HG02678 (cell line): ENCODE results near the gene INPP5A.
"Not testable (repeated sequence)": the region's sequence is repeated elsewhere in the genome, so short reads cannot be mapped to it uniquely, and the experiment has no call there.

Source experiments
- ATAC-seq: cut with Tn5 transposase; IDR thresholded peaks from one replicate; pipeline ENCODE4 v1.9.1; 2021; ENCODE audit warnings: mild to moderate bottlenecking, moderate library complexity; ENCODE audit not compliant: unreplicated experiment

INPP5A gene, protein sequence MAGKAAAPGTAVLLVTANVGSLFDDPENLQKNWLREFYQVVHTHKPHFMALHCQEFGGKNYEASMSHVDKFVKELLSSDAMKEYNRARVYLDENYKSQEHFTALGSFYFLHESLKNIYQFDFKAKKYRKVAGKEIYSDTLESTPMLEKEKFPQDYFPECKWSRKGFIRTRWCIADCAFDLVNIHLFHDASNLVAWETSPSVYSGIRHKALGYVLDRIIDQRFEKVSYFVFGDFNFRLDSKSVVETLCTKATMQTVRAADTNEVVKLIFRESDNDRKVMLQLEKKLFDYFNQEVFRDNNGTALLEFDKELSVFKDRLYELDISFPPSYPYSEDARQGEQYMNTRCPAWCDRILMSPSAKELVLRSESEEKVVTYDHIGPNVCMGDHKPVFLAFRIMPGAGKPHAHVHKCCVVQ

DNA sequence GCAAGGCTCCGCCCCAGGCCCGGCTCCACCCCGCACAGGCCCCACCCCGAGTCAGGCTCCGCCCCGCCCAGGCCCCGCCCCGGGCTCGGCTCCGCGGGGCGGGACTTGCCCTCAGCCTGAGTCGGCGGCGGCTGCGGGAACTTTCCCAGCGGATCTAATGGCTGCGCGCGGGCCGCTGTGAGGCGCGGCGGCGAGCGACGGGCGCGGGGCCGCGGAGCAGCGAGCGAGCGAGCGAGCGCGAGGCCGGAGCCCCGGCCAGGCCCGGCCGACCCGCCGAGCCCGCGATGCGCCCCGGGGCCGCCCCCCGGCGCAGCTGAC, at the start of gene INPP5A:
INPP5A (plus strand) TSS at position 104 of the 318 bp plus-strand sequence. CDS start 310 bp downstream, outside the sequence.
- no peak for ATAC-seq

DNA sequence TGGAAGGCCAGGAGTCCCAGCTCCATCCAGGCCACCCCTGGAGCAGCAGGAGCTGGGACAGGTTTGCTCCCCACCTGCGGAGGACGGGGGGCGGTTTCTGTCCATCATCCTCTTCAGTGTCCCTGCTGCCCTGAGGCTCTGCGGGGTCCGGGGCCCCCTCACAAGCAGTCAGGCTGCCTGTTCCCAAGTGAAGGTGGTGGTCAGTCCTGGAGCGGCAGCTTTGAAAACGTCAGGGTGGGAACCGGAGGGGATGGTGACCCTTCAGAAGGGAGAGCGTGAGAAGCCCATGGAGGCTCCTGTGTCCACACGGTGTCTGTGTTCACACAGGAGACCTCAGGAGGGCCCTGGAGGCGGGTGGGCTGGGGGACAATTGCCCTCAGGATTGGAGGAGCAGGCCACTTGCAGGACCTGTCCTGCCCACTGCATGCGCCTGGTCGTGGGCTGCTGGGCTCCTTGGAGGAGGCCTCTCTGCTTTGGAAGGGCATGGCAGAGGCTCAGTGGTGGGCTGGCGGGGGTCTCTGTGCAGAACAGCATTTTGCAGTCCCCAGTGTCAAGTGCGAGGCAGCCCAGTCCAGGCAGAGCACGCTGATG, 49.3 kb upstream of the INPP5A start:
- ATAC-seq, result no peak

DNA sequence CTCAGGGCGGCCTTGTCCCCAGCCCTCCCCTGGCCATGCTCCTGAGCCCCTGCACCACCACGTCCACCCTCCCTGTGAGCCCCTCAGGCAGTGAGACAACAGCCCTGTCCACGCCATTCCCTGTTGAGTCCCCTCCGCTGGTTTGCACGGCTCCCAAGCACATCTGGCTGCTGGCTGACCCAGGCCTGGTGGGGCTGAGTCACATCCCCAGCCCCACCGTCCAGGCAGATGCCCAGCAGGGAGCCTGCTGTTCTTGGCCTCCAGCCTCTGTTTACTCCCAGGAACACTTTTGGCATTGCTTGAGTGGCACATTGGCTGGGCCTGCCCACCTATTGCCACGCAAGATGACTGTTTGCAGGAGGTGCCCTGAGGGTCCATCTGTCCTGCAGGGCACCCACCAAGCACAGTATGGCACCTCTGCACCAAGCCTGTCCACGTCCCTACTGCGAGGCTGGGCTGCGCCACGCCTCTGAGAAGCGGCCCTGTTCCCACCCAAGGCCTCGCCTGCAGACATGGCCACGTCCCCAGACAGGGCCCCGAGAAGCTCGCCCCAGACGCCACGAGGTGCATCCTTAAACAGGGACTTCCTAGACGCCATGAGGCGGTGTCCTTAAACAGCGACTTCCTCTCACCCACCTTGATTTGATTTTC, 48.4 kb upstream of the INPP5A start:
- no peak for ATAC-seq

DNA sequence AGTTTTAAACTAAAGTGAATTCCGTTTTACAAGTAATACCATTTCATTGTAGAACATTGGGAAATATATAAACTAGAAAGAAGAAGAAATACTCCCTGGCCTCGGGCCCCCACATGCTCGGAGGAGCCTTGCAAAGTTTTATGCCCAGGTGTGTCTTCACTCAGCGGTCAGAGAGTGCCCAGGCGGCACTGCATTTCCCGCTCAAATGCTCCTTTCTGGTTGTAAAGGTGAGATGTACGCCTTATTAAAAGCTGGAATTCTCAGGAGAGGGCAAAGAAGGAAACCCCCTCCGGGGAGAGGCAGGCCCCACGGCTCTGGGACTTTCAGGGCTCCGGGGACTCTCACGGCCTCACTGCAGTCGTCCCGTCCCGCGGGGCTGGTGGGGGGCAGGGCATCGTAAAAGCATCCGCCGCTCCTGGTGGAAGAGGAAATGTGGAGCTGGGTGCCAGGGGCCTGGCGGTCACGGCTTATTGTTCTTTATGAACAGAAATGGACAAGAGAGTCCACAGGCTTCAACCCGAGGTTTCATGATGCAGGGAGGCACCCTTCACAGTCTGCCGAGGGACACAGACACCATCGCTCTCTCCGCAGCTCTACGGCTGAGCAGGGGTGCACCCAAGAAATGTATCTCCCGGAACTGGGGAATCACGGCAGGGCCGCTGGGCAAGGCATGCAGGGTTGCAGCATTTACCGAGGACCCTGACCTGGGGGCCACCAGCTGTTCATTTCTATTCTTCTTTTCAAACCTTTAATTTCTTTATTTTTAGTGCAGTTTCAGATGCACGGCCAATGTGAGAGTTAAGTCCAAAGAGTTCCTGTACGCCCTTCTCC, 47.7 kb upstream of the INPP5A start:
- ATAC-seq, result no peak

DNA sequence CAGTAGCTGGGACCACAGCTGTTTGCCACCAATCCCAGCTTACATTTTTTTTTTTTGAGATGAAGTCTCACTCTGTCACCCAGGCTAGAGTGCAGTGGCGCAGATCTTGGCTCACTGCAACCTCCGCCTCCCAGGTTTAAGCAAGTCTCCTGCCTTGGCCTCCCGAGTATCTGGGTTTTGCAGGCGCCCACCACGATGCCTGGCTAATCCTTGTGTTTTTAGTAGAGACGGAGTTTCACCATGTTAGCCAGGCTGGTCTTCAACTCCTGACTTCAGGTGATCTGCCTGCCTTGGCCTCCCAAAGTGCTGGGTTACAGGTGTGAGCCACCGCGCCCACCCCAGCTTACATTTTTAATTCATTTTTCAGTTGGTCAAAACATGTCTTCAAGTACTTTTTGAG, 46.1 kb upstream of the INPP5A start:
- ATAC-seq, result not testable (repeated sequence)

DNA sequence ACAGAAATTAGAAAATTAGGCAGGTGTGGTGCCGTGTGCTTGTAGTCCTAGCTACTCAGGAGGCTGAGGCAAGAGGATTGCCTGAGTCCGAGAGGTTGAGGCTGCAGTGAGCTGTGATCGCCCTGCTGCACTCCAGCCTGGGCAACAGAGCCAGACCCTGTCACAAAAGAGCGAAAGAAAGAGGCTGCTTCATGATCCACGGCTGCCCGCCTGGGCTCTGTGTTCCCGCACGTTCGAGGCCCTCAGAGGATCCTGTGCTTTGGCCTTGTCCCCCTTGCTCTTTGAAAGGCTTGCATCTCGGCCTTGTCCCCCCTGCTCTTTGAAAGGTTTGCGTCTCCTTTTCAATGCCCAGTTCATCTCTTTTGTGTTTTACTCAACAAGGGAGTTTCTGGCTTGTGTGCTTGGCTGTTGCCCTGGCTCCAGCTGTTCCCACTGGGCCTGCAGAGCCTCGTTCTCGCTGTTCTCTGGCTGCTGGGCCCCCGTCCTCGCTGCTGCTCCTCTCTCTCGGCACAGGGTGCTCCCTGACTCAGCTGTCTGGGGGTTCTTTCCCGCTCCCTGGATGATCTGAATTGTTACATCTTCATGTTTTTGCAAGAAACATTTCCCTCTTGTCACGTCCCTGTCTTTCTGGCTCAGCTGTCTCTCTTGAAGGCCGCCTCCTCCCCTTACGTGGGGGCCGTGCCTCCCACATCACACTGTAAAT, 45.1 kb upstream of the INPP5A start:
- no peak for ATAC-seq

DNA sequence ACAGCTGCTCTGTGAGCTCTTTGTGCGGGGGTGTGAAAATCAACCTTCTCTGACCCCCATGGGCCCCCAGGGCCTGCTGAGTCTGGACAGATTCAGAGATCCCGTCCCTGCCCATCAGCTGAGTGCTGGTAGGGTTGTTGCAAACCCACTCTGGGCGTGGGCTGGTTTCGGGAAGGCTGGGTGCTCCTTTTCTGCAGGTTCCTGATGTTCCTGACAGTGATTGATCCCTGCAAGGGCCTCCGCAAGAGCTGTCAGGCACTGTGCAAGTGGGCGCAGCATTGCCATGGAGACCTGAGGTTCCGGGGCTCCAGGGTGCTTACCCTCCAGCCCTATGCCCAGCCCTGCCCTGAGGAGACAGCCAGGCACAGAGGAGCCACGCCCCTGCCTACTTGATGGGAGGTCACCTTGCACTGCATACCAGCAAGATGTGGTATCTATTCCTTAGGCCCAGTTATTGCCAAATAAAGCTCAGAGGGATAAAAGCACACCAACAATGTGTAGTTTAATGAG, 44.3 kb upstream of the INPP5A start:
- ATAC-seq, result no peak

DNA sequence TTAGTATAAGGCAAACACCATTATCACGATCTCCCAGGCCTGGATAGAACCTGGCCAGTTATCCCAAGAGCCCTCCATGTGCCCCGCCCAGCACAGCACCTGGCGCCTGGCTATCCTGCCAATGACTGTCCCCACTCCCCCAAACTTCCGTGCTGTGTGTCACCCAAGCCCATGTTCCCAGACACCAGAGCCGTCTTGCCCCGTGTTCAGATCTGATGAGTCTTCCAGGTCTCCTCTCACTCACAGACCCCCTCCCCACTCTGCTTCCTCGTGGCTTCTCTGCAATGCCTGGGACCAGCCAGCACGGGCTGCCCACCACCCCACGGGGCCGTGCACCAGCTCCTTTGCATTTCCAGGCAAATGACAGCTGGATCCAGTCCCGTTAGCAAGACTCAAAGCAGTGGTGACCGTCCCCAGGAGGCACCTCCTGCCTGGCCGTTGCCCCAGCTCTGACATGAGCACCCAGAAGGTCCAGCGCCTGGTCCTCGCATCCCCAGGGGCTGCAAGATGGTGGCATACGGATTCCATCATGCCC, 43.8 kb upstream of the INPP5A start:
- ATAC-seq, result no peak

DNA sequence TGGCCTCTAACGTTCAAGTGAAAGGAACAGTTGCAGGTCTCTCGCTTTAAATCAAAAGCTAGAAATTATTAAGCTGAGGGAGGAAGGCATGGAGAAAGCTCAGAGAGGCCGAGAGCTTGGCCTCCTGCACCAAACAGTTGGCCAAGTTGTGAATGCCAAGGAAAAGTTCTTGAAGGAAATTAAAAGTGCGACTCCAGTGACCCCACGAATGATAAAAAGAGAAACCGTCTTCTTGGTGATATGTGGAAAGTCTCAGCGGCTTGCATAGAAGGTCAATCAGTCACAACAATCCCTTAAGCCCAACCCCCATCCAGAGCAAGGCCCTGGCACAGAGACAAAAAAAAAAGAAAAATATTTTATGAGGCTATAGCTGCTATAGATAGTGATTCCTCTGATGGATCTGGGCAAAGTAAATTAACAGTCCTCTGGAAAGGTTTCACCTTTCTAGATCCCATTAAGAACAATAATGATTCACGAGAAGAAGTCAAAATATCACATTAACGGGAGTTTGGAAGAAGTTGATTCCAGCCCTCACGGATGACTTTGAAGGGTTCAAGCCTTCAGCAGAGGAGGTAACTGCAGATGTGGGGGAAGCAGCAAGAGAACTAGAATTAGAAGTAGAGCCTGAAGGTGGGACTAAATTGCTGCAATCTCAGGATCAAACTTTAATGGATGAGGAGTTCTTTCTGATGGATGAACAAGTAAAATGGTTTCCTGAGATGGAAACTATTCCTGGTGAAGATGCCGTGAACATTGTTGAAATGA, 42.5 kb upstream of the INPP5A start:
- ATAC-seq, result no peak

DNA sequence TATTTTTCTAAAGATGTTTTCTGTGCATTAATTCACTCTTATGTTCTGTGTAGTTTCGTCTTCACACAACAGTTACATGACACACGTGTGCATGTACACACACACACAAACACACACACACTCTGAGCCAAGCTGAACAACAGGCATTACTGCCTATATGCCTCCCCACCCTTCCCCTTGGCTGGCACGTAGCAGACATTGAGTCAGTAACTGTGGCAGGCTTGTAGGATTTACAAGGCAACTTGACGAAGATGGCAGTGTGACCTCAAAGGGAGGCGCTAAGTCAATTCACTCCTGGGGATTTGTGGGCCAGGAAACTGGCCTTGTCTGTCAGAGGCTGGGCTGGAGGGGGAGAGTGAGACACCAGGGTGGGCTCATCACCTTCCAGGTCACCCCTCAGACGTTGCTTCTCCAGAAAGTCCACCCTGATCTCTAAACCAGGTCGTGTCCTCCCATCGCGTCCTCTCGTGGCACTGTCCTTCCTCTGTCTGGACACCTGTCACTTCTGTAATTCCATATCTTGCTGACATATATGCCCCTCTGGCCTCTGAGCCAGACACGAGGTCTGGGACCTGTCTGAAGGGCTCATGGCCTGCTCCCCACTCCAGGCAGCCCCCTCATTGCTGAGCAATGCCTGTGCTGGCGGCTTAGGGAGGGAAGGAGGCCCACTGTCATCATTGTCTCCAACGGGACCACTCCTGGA, 41.1 kb upstream of the INPP5A start:
- ATAC-seq, result no peak

DNA sequence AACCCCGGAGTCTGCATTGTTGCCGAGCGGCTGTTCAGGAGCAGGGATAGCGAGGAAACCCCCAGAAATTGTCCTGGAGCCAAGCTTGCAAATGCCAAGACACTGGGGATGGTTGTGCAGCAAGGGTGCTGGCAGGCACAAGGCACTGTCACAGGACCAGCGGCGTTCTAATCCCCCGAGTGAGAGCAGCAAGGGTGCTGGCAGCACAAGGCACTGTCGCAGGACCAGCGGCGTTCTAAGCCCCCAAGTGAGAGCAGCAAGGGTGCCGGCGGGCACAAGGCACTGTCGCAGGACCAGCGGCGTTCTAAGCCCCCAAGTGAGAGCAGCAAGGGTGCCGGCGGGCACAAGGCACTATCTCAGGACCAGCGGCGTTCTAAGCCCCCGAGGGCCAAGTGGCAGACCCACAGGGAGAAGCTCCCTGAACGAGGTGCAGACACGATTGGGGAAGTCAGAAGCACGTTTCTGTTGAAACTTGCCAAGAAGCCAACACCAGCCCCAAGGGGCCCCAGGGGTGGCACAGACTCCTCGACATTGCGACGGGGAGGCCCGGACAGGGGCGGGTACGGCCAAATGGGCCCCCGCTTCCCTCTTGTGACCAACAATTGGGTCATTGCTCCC, 40.4 kb upstream of the INPP5A start:
- ATAC-seq, result no peak

DNA sequence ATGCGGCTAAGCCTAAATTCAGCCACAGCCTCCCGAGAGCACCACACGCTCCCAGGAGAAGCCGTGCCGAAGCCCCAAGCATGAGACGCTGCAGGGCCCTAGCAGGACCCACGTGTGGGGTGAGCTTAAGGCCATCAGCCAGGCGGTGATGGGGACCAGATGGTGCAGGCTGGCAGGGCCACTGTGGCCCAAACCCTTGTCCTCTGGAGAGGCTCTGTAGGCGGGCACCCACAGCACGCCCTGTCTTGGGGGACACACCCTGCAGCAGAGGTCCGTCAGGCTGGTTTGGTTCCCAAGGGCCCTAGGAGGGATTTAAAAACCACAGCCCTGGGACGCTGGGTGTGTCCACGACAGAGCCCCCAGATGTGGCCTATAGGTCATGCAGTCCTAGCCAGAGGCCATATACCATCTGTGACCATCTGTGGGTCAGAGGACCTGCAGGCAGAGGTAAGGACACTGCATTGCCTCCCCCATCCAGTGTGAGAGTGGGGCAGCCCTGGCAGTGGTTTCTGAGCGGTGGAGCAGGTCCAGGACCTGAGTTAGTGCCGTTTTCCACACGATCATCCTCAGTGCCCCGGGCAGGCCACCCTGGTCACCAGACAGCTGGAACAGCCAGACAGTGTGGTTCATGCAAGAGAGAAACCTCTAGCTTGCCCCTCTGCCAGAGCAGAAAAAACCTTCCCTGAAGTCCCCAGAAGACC, 39.6 kb upstream of the INPP5A start:
- ATAC-seq, result no peak

DNA sequence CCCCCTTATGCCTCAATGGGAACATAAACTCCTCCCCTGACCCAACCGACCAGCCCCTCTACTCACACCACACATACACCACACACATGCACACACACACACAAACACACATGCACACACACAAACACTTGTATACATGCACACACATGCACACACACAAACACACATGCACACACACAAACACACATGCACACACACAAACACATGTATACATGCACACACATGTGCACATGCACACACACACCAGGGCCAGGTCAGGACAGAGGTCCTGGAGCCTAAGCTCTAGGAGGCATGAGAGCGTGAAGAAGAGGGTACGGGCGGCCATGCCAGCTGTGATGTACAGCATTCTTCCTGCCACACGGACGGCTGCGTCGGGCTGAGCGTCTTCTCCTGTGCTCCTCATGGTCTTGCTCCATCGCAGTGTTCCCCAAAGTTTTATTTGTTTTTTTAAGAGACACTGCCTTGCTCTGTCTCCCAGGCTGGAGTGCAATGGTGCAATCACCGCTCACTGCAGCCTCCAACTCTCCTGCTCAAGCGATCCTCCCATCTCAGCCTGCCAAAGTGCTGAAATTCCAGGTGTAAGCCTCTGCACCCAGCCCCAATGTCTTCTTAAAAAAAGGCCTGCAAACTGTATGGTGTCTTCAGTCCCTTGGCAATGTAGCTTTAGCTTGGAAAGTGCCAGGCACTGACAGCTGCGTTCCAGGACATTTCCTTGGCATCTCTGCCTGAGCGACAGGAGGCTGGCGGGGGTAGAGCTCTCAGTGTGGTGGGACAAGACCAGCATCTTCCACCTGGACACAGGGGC, 38.8 kb upstream of the INPP5A start:
- no peak for ATAC-seq

DNA sequence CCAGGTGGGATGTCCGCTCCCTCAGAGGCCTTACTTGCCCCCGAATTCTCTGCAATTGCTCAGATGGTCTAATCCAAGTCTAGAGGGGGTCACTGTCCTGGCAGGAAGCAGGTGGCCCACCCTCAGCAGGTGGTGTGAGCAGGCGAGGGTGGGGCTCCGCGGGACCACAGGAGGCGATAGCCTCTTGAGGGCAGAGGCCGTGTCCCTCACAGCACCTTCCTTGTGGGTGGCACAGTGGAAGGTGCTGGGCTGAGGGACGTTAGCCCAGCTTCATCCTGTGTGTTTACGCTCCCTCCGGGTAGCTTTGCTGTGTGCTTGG, 38.3 kb upstream of the INPP5A start:
- no peak for ATAC-seq

DNA sequence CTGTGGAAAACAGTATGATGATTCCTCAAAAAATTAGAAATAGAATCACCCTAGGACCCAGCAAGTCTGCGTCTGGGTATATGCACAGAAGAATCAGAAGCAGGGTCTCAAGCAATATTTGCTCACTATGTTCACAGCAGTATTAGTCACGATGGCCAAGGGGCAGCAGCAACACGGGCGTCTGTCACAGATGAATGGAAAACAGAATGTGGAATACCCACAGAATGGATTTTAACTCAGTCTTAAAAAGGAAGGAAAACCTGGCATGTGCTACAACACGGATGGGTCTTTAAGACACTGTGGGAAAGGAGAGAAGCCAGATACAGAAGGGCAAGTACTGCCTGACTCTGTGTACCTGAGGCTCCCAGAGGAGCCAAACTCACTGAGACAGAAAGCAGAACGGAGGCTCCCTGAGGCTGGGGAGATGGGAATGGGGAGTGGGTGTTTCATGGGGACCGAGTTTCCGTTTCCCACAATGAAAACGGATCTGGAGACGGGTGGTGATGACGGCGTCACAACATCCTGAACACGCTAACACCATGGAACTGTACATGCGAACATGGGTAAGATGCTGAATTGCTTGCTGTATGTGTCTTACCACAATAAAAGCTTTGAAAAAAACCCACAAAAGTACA, 36.7 kb upstream of the INPP5A start:
- ATAC-seq, result no peak

DNA sequence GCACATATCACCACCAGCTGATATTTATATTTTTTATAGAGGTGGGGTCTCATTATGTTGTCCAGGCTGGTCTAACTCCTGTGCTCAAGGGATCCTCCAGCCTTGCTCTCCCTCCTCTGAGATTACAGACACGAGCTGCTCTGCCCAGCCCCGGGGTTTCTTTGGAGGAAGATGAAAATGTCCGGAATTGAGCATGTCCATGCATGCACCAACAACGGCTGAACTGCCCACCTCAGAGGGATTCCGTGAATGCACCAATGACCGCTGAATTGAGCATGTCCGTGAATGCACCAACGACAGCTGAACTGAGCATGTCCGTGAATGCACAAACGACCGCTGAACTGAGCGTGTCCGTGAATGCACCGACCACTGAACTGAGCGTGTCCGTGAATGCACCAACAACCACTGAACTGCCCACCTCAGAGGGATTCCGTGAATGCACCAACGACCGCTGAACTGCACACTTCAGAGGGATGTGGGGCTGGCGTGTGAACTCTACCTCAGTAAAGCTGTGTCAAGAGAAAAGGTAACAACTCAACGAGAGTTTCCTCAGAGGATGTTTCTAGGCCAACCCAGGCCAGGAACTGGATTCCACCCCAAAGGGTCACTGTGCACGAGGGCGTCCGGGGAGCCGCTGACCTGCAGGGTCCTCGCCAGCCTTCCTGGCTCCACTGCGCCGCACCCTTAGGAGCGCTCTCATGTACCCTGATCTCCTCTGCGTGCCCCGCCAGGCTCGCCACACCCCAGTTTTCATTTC, 34.9 kb upstream of the INPP5A start:
- ATAC-seq, result no peak
